Measurements from ENCODE around the gene GET4. TPM values are rescaled to one million over a fixed set of nuclear protein-coding genes. Genes with fewer than 3 reads are reported as not detected.

The GET4 gene
- total RNA-seq = 10 to 100 TPM; 22.3 to 27.1 TPM

DNA sequence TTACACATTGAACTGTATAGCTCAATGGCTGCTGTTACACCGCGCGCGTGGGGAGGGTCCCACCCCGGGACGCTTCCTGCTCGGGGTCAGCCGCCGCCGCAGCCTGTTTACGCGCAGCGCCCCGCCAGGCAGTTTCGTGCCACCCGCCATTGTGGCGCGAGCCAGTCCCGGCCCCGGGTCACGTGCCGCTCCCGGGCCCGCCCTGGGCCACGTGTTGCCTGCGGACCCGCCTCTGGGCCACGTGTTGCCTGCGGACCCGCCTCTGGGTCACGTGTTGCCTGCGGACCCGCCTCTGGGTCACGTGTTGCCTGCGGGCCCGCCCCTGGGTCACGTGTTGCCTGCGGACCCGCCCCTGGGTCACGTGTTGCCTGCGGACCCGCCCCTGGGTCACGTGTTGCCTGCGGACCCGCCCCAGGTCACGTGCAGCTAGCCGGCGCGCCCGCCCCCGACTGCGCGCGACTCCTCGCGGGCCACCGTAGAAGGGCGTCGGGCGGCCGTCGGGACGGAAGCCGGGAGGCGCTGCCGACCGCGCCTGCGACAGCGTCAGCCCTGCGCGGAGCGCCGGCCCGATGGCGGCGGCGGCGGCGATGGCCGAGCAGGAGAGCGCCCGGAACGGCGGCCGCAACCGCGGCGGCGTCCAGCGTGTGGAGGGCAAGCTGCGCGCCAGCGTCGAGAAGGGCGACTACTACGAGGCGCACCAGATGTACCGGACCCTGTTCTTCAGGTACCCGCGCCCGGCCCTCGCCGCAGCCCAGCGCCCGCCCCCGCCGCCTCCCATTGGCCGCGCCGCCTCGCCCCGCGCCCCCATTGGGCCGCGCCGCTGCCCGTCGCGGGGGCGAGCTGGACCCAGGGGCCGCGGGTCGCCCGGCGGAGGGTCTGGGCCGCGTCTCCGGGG lies at the start of gene GET4:
Gene GET4, plus strand, starts transcription at position 478 of the 895 bp plus-strand sequence. Its CDS starts 92 bp downstream, at position 570.
- ChIA-PET POLR2A (interaction anchor here (0.7 to 2.0 kb wide), 6 partner anchors 44 to 1554 kb away, joined by 3 to 6 read pairs (median 4); partner anchors contain the start of gene COX19), CTCF (interaction anchor here (0.9 to 2.7 kb wide), 6 partner anchors 43 to 555 kb away, joined by 3 to 10 read pairs (median 4); no protein-coding TSS in a partner anchor)
- peaks cover 30% of the 10 kb centered on the region for H3K4me1 Mint-ChIP-seq (ENCODE audit: low read depth)
- H3K9me3 Mint-ChIP-seq = no peaks in the 10 kb centered on the region
- H3K27me3 Mint-ChIP-seq = no peaks in the 10 kb centered on the region
- intact Hi-C loops (cut with micrococcal nuclease) = loop anchor here (1.0 to 10.0 kb wide), 8 partner anchors 44 to 728 kb away; partner anchors contain the start of genes COX19 and SUN1
- peak; percentile 96 for DNase-seq
- H3K36me3 Mint-ChIP-seq = peaks cover 18% of the 10 kb centered on the region
- peak within 1 kb of the TSS; percentile 84 for H3K27ac Mint-ChIP-seq
- peak within 1 kb of the TSS; percentile 95 for H3K4me3 Mint-ChIP-seq

- no peak overlapping the region for H3K4me3 Mint-ChIP-seq
- peaks cover 40% of the 10 kb centered on the region for H3K4me1 Mint-ChIP-seq (ENCODE audit: low read depth)
- H3K27me3 Mint-ChIP-seq = no peaks in the 10 kb centered on the region
- no peak for DNase-seq
- H3K36me3 Mint-ChIP-seq = peaks cover 14% of the 10 kb centered on the region
- H3K9me3 Mint-ChIP-seq = no peaks in the 10 kb centered on the region
- ChIA-PET POLR2A (interaction anchor here (0.6 kb wide), 1 partner anchor 347 kb away, joined by 3 read pairs; no protein-coding TSS in a partner anchor), CTCF (interaction anchor here (1.1 kb wide), 1 partner anchor 421 kb away, joined by 3 read pairs; no protein-coding TSS in a partner anchor)
- intact Hi-C loops (cut with micrococcal nuclease) = no loop called here
- H3K27ac Mint-ChIP-seq = no peak overlapping the region
These were observed 47.4 kb upstream of the GET4 start for GRCh38 chr7:828793-829561.

DNA sequence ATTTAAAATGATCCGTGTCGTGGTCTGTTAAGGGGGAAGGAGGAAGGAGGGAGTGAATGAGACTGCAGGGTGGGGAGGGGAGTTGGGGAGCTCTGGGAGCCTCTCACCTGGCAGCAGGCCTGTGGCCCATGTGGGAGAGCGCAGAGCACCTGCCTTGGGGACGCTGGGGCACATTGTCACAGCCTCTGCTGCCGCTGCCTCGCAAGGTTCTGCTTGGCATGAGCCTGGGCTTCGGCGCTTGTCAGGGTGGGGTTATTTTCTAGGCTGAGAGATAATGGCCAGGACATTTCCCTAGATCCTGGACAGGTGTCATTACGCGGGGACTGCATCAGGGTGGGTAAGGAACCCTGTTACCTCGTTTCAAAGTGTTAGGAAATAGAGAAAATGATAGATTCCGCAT lies 46.3 kb upstream of the GET4 start:
- Mint-ChIP-seq H3K27ac (peak overlapping the region; percentile 24), H3K4me3 (no peak overlapping the region), H3K9me3 (no peaks in the 10 kb centered on the region), H3K4me1 (ENCODE audit: low read depth) (peaks cover 40% of the 10 kb centered on the region), H3K36me3 (peaks cover 11% of the 10 kb centered on the region), H3K27me3 (no peaks in the 10 kb centered on the region)
- ChIA-PET CTCF (no interaction called here), POLR2A (interaction anchor here (0.6 kb wide), 1 partner anchor 346 kb away, joined by 3 read pairs; no protein-coding TSS in a partner anchor)
- DNase-seq = no peak
- intact Hi-C loops (cut with micrococcal nuclease) = loop anchor here (5.0 kb wide), 4 partner anchors 43 to 228 kb away; no protein-coding TSS in a partner anchor

GRCh38 chr7:831596-832166 lies 44.7 kb upstream of the GET4 start:
- no peaks in the 10 kb centered on the region for H3K9me3 Mint-ChIP-seq
- H3K4me3 Mint-ChIP-seq = peak overlapping the region; percentile 74
- peaks cover 48% of the 10 kb centered on the region for H3K4me1 Mint-ChIP-seq (ENCODE audit: low read depth)
- intact Hi-C loops (cut with micrococcal nuclease) = loop anchor here (1.0 to 5.0 kb wide), 7 partner anchors 11 to 229 kb away; partner anchors contain the start of gene GET4
- CTCF ChIA-PET = interaction anchor here (1.1 to 2.3 kb wide), 4 partner anchors 14 to 510 kb away, joined by 3 to 23 read pairs (median 10); no protein-coding TSS in a partner anchor
- H3K36me3 Mint-ChIP-seq = peaks cover 11% of the 10 kb centered on the region
- no peaks in the 10 kb centered on the region for H3K27me3 Mint-ChIP-seq
- H3K27ac Mint-ChIP-seq = peak overlapping the region; percentile 97
- POLR2A ChIA-PET = interaction anchor here (0.8 to 2.8 kb wide), 5 partner anchors 15 to 229 kb away, joined by 3 to 19 read pairs (median 5); no protein-coding TSS in a partner anchor
- DNase-seq = peak; percentile 36

GRCh38 chr7:832167-832967 lies 44.0 kb upstream of the GET4 start, which contains the start of gene SUN1:
Gene SUN1 (plus strand): TSS chr7:832476. CDS start chr7:832525, 49 bp downstream.
- no peaks in the 10 kb centered on the region for H3K27me3 Mint-ChIP-seq
- ChIA-PET CTCF (interaction anchor here (1.1 to 2.3 kb wide), 3 partner anchors 15 to 511 kb away, joined by 3 to 23 read pairs (median 17); no protein-coding TSS in a partner anchor), POLR2A (interaction anchor here (0.8 to 2.8 kb wide), 5 partner anchors 16 to 229 kb away, joined by 3 to 19 read pairs (median 5); no protein-coding TSS in a partner anchor)
- H3K36me3 Mint-ChIP-seq = peaks cover 11% of the 10 kb centered on the region
- intact Hi-C loops (cut with micrococcal nuclease) = loop anchor here (1.0 to 5.0 kb wide), 6 partner anchors 12 to 230 kb away; partner anchors contain the start of gene GET4
- no peaks in the 10 kb centered on the region for H3K9me3 Mint-ChIP-seq
- peaks cover 48% of the 10 kb centered on the region for H3K4me1 Mint-ChIP-seq (ENCODE audit: low read depth)
- peak within 1 kb of the TSS; percentile 74 for H3K4me3 Mint-ChIP-seq
- peak; percentile 82 for DNase-seq
- H3K27ac Mint-ChIP-seq = peak within 1 kb of the TSS; percentile 97

- H3K27ac Mint-ChIP-seq = peak overlapping the region; percentile 97
- peaks cover 48% of the 10 kb centered on the region for H3K4me1 Mint-ChIP-seq (ENCODE audit: low read depth)
- H3K9me3 Mint-ChIP-seq = no peaks in the 10 kb centered on the region
- POLR2A ChIA-PET = interaction anchor here (2.5 to 2.8 kb wide), 2 partner anchors 16 to 40 kb away, joined by 9 to 19 read pairs; no protein-coding TSS in a partner anchor
- intact Hi-C loops (cut with micrococcal nuclease) = loop anchor here (1.0 to 5.0 kb wide), 6 partner anchors 13 to 231 kb away; partner anchors contain the start of gene GET4
- H3K4me3 Mint-ChIP-seq = peak overlapping the region; percentile 74
- no peaks in the 10 kb centered on the region for H3K27me3 Mint-ChIP-seq
- no peak for DNase-seq
- CTCF ChIA-PET = interaction anchor here (1.2 to 2.3 kb wide), 4 partner anchors 16 to 43 kb away, joined by 4 to 23 read pairs (median 10); partner anchors contain the start of gene GET4
- peaks cover 11% of the 10 kb centered on the region for H3K36me3 Mint-ChIP-seq
These were observed 43.4 kb upstream of the GET4 start for GRCh38 chr7:832968-833424.

- intact Hi-C loops (cut with micrococcal nuclease) = loop anchor here (5.0 kb wide), 4 partner anchors 46 to 231 kb away; no protein-coding TSS in a partner anchor
- Mint-ChIP-seq H3K27me3 (no peaks in the 10 kb centered on the region), H3K4me3 (no peak overlapping the region), H3K27ac (no peak overlapping the region), H3K9me3 (no peaks in the 10 kb centered on the region), H3K4me1 (ENCODE audit: low read depth) (peaks cover 48% of the 10 kb centered on the region), H3K36me3 (peaks cover 13% of the 10 kb centered on the region)
- ChIA-PET CTCF (interaction anchor here (1.2 to 1.3 kb wide), 2 partner anchors 40 to 42 kb away, joined by 4 read pairs; partner anchors contain the start of gene GET4), POLR2A (interaction anchor here (2.5 kb wide), 1 partner anchor 40 kb away, joined by 9 read pairs; no protein-coding TSS in a partner anchor)
- DNase-seq = no peak
These were observed 42.6 kb upstream of the GET4 start for GRCh38 chr7:833601-834258.

DNA sequence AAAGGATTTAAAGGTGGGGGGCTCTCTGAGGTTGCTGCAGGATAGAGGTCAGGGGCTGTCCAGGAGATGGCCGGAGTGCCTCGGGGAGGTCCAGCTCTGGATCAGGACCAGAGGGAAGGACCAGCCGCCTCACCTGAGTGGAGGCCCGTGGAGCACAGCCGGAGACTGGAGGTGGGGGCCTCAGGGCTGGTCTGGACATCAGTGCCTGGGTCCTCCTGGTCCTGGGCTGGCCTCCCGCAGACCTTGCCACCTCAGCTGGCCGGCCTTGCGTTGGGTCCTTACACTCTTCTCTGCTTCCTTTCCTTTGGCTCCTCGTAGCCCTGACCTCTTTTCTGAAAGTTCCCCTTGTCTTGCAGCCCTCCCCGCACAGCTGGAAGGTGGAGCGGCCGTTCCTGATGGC lies 42.1 kb upstream of the GET4 start:
- Mint-ChIP-seq H3K9me3 (no peaks in the 10 kb centered on the region), H3K27ac (no peak overlapping the region), H3K36me3 (peaks cover 18% of the 10 kb centered on the region), H3K4me3 (no peak overlapping the region), H3K4me1 (ENCODE audit: low read depth) (peaks cover 48% of the 10 kb centered on the region), H3K27me3 (no peaks in the 10 kb centered on the region)
- intact Hi-C loops (cut with micrococcal nuclease) = loop anchor here (5.0 kb wide), 4 partner anchors 47 to 232 kb away; no protein-coding TSS in a partner anchor
- no peak for DNase-seq
- ChIA-PET CTCF (interaction anchor here (1.2 to 1.3 kb wide), 2 partner anchors 39 to 48 kb away, joined by 3 to 4 read pairs; no protein-coding TSS in a partner anchor), POLR2A (no interaction called here)

- Mint-ChIP-seq H3K4me3 (no peak overlapping the region), H3K4me1 (ENCODE audit: low read depth) (peaks cover 46% of the 10 kb centered on the region), H3K27me3 (no peaks in the 10 kb centered on the region), H3K27ac (no peak overlapping the region), H3K36me3 (peaks cover 21% of the 10 kb centered on the region), H3K9me3 (no peaks in the 10 kb centered on the region)
- POLR2A ChIA-PET = no interaction called here
- DNase-seq = no peak
- CTCF ChIA-PET = interaction anchor here (1.2 to 2.2 kb wide), 2 partner anchors 38 to 49 kb away, joined by 3 to 7 read pairs; no protein-coding TSS in a partner anchor
- intact Hi-C loops (cut with micrococcal nuclease) = no loop called here
These were observed 41.3 kb upstream of the GET4 start for GRCh38 chr7:835021-835420.
